Measurements from ENCODE around the gene OSBPL5. TPM values are rescaled to one million over a fixed set of nuclear protein-coding genes. Genes with fewer than 3 reads are reported as not detected.

OSBPL5 gene
- total RNA-seq, 2 experiments from 2014 or later = 0.63 to 2.7 TPM

- H3K36me3 ChIP-seq (ENCODE audit: insufficient read depth, low read length) = no peaks in the 10 kb centered on the region
- H2AFZ ChIP-seq (ENCODE audit: low read length) = no peak overlapping the region
- H3K4me2 ChIP-seq (ENCODE audit: low read length) = no peak overlapping the region
- H3K79me2 ChIP-seq (ENCODE audit: insufficient read depth, low read depth, low read length) = no peaks in the 10 kb centered on the region
- ChIA-PET POLR2A (no interaction called here), CTCF (ENCODE audit: unreplicated experiment) (no interaction called here)
- no peaks in the 10 kb centered on the region for H4K20me1 ChIP-seq (ENCODE audit: insufficient read depth, low read length)
- no peaks in the 10 kb centered on the region for H3K9me3 ChIP-seq (ENCODE audit: low read length)
- TF ChIP-seq EZH2phosphoT487 (IDR thresholded peaks at IDR 0.05; ENCODE audit: borderline replicate concordance, low read depth, low read length) (no peak), CTCF (conservative IDR thresholded peaks at IDR 0.05; ENCODE audit: low read length) (no peak)
- BruUV-seq (replicated peaks) = no TSS peak
- H3K27ac ChIP-seq (ENCODE audit: low read depth, low read length, poor library complexity, severe bottlenecking) = no peak overlapping the region
- no peaks in the 10 kb centered on the region for H3K9me2 ChIP-seq (ENCODE audit: insufficient read depth, low read length)
- no peak for DNase-seq (ENCODE audit: low spot score)
- H3K4me3 ChIP-seq (ENCODE audit: low read depth, low read length, poor library complexity, severe bottlenecking) = no peak overlapping the region
- intact Hi-C loops (cut with micrococcal nuclease; ENCODE audit: unreplicated experiment) = no loop called here
- no peaks in the 10 kb centered on the region for H3K4me1 ChIP-seq (ENCODE audit: insufficient read depth, low read length, poor library complexity, severe bottlenecking)
Observed at GRCh38 chr11:3107608-3108182, 57.4 kb downstream of the OSBPL5 start.

- no peak for DNase-seq (ENCODE audit: low spot score)
- Histone ChIP-seq H3K9me2 (ENCODE audit: insufficient read depth, low read length) (no peaks in the 10 kb centered on the region), H3K9me3 (ENCODE audit: low read length) (no peaks in the 10 kb centered on the region), H3K4me1 (ENCODE audit: insufficient read depth, low read length, poor library complexity, severe bottlenecking) (no peaks in the 10 kb centered on the region), H3K79me2 (ENCODE audit: insufficient read depth, low read depth, low read length) (no peaks in the 10 kb centered on the region), H3K27ac (ENCODE audit: low read depth, low read length, poor library complexity, severe bottlenecking) (no peak overlapping the region), H4K20me1 (ENCODE audit: insufficient read depth, low read length) (no peaks in the 10 kb centered on the region), H3K36me3 (ENCODE audit: insufficient read depth, low read length) (no peaks in the 10 kb centered on the region), H2AFZ (ENCODE audit: low read length) (no peak overlapping the region), H3K4me3 (ENCODE audit: low read depth, low read length, poor library complexity, severe bottlenecking) (no peak overlapping the region), H3K4me2 (ENCODE audit: low read length) (no peak overlapping the region)
- TF ChIP-seq EZH2phosphoT487 (IDR thresholded peaks at IDR 0.05; ENCODE audit: borderline replicate concordance, low read depth, low read length) (no peak), CTCF (conservative IDR thresholded peaks at IDR 0.05; ENCODE audit: low read length) (no peak)
- intact Hi-C loops (cut with micrococcal nuclease; ENCODE audit: unreplicated experiment) = no loop called here
- ChIA-PET POLR2A (interaction anchor here (0.7 kb wide), 1 partner anchor 1044 kb away, joined by 7 read pairs; no protein-coding TSS in a partner anchor), CTCF (ENCODE audit: unreplicated experiment) (no interaction called here)
- BruUV-seq (replicated peaks) = no TSS peak
Observed at GRCh38 chr11:3106736-3107524, 58.2 kb downstream of the OSBPL5 start.

All from OCI-LY7 (cell line).